HCT116 (cell line): ENCODE measurements around the gene GMCL1.

Source experiments
- CBX3 ChIP-seq: IDR thresholded peaks from 2 replicates; pipeline ENCODE4 v1.6.1; 2012; ENCODE audit warnings: low read depth
- CEBPB ChIP-seq: IDR thresholded peaks from 2 replicates; pipeline ENCODE4 v1.6.1; 2012; ENCODE audit warnings: low read depth
- CTCF ChIP-seq, 3 experiments: fragments of 200-600 bp in 1 of 3; sonication (generic) in 1 of 3; IDR thresholded peaks in 2 of 3; conservative IDR thresholded peaks in 1 of 3; 2 replicates each; pipeline ENCODE4 v1.5.1; 2012 to 2017; ENCODE audit warnings: low read depth in 2 of 3, low read length in 2 of 3, antibody characterized with exemption in 1 of 3, borderline replicate concordance in 1 of 3, control low read depth in 1 of 3, mild to moderate bottlenecking in 1 of 3, mixed read lengths in 1 of 3, mixed run types in 1 of 3, moderate library complexity in 1 of 3; ENCODE audit not compliant: insufficient read depth in 1 of 3
- EZH2 ChIP-seq: fragments of 200-600 bp; sonication (generic); IDR thresholded peaks from 2 replicates; pipeline ENCODE4 v1.6.1; 2017; ENCODE audit warnings: antibody characterized with exemption, mixed run types
- EZH2phosphoT487 ChIP-seq: fragments of 200-600 bp; IDR thresholded peaks from 2 replicates; pipeline ENCODE4 v1.6.1; 2018; ENCODE audit warnings: antibody characterized with exemption, borderline replicate concordance
- JUND ChIP-seq: IDR thresholded peaks from 2 replicates; pipeline ENCODE4 v1.6.1; 2012
- MAX ChIP-seq: IDR thresholded peaks from 2 replicates; pipeline ENCODE4 v1.6.1; 2012
- POLR2A ChIP-seq: IDR thresholded peaks from 2 replicates; pipeline ENCODE4 v1.7.0; 2011; ENCODE audit warnings: borderline replicate concordance; ENCODE audit not compliant: insufficient read depth, insufficient read length; ENCODE audit errors: extremely low read depth
- RAD21 ChIP-seq: IDR thresholded peaks from 2 replicates; pipeline ENCODE4 v1.6.1; 2012; ENCODE audit warnings: low read depth, mild to moderate bottlenecking
- SIN3A ChIP-seq: IDR thresholded peaks from 2 replicates; pipeline ENCODE4 v1.6.1; 2012; ENCODE audit warnings: low read depth
- YY1 ChIP-seq: IDR thresholded peaks from 2 replicates; pipeline ENCODE4 v1.6.1; 2011; ENCODE audit warnings: low read length, low read depth, moderate library complexity, mild to moderate bottlenecking; ENCODE audit not compliant: insufficient replicate concordance; ENCODE audit errors: extremely low read depth
- ZNF274 ChIP-seq: fragments of 200-500 bp; sonication (Bioruptor generic); IDR thresholded peaks from 2 replicates; pipeline ENCODE4 v1.6.1; 2014; ENCODE audit warnings: mild to moderate bottlenecking, low read depth, low read length, inconsistent platforms

GRCh38 chr2:69796174-69796573 lies 33.3 kb upstream of the GMCL1 start:
- TF ChIP-seq POLR2A (no peak), EZH2 (no peak), CTCF (IDR thresholded peaks at IDR 0.05 in 2 of 3, conservative IDR thresholded peaks at IDR 0.05 in 1 of 3; ENCODE audit: borderline replicate concordance in 1 of 3, insufficient read depth in 1 of 3, low read depth in 2 of 3, low read length in 2 of 3) (no peak), RAD21 (peak; percentile 50; the same call in 1 of the 2 replicates), CEBPB (no peak), SIN3A (no peak), MAX (no peak), ZNF274 (no peak), EZH2phosphoT487 (no peak), YY1 (no peak), CBX3 (no peak), JUND (no peak)
